HepG2 (cell line): Measurements from ENCODE around the gene ABHD17B. TPM values are rescaled to one million over a fixed set of nuclear protein-coding genes. Genes with fewer than 3 reads are reported as not detected.

ENCODE experiments used
- ESRRA ChIP-seq: sonication (generic); formaldehyde crosslinking; IDR thresholded peaks from 2 replicates; pipeline ENCODE4 v1.5.1; 2020; ENCODE audit warnings: mild to moderate bottlenecking, low read depth, missing genetic modification reagents
- HNF4A ChIP-seq: sonication (generic); formaldehyde crosslinking; IDR thresholded peaks from 2 replicates; pipeline ENCODE4 v1.4.0; 2020; ENCODE audit warnings: missing genetic modification reagents
- HOXA5 ChIP-seq: sonication (generic); formaldehyde crosslinking; IDR thresholded peaks from 2 replicates; pipeline ENCODE4 v1.4.0; 2020; ENCODE audit warnings: missing genetic modification reagents
- NRL ChIP-seq: sonication (generic); formaldehyde crosslinking; IDR thresholded peaks from 2 replicates; pipeline ENCODE4 v1.5.0; 2020; ENCODE audit warnings: missing genetic modification reagents, mild to moderate bottlenecking, moderate library complexity, borderline replicate concordance
- RFX5 ChIP-seq: IDR thresholded peaks from 2 replicates; pipeline ENCODE4 v1.6.1; 2011; ENCODE audit warnings: low read depth, low read length, improper control_type of control experiment
- RXRB ChIP-seq: IDR thresholded peaks from 2 replicates; pipeline ENCODE4 v1.6.1; 2016; ENCODE audit warnings: borderline replicate concordance, missing genetic modification reagents, missing compliant biosample characterization
- SPEN ChIP-seq: sonication (generic); formaldehyde crosslinking; IDR thresholded peaks from 2 replicates; pipeline ENCODE4 v1.5.1; 2020; ENCODE audit warnings: low read depth, mild to moderate bottlenecking, missing genetic modification reagents
- TCF7L2 ChIP-seq: IDR thresholded peaks from 2 replicates; pipeline ENCODE4 v1.6.1; 2011; ENCODE audit warnings: mild to moderate bottlenecking, low read depth, low read length, moderate library complexity
- ZBTB21 ChIP-seq: sonication (generic); formaldehyde crosslinking; IDR thresholded peaks from 2 replicates; pipeline ENCODE4 v1.4.0; 2020; ENCODE audit warnings: missing genetic modification reagents
- ZFP41 ChIP-seq: sonication (generic); formaldehyde crosslinking; IDR thresholded peaks from 2 replicates; pipeline ENCODE4 v1.4.0; 2020; ENCODE audit warnings: mild to moderate bottlenecking, missing genetic modification reagents, borderline replicate concordance
- ZNF12 ChIP-seq: sonication (generic); formaldehyde crosslinking; IDR thresholded peaks from 2 replicates; pipeline ENCODE4 v1.5.0; 2020; ENCODE audit warnings: missing genetic modification reagents
- ZNF510 ChIP-seq: sonication (generic); formaldehyde crosslinking; IDR thresholded peaks from 2 replicates; pipeline ENCODE4 v1.4.0; 2020; ENCODE audit warnings: low read depth, mild to moderate bottlenecking, missing genetic modification reagents
- polyA plus RNA-seq, 8 experiments: library from polyadenylated mRNA; depleted of rRNA in 3 of 8; stranded (reverse) in 7 of 8; unstranded in 1 of 8; fragments of >200 nt; fragmentation: Illumina TruSeq in 4 of 8; extraction: Trizol in 4 of 8; gene quantifications; 2 replicates each; pipeline versions ENCODE4 v1.2.1 to v1.2.3, GENCODE V29; 2011 to 2016; ENCODE audit warnings: low read depth in 4 of 8, missing spikeins in 1 of 8, mixed read lengths in 1 of 8; ENCODE audit not compliant: insufficient read depth in 1 of 8
- total RNA-seq, 5 experiments: library from RNA; depleted of rRNA; stranded (reverse); fragments of >200 nt; fragmentation: Illumina TruSeq; extraction: Trizol; gene quantifications; 2 replicates each; pipeline ENCODE4 v1.2.3, GENCODE V29; 2016; ENCODE audit warnings: low read depth in 1 of 5
- TF ChIP-seq, protein P1 (sequence below): sonication (generic); formaldehyde crosslinking; IDR thresholded peaks from 2 replicates; pipeline ENCODE4; 2020; ENCODE audit warnings: missing genetic modification reagents, mild to moderate bottlenecking, borderline replicate concordance
- TF ChIP-seq, protein P2 (sequence below): sonication (generic); formaldehyde crosslinking; IDR thresholded peaks from 2 replicates; pipeline ENCODE4 v1.5.0; 2020; ENCODE audit warnings: missing genetic modification reagents, mild to moderate bottlenecking, borderline replicate concordance
- TF ChIP-seq, protein P3 (sequence below): sonication (generic); formaldehyde crosslinking; IDR thresholded peaks from 2 replicates; pipeline ENCODE4 v1.8.1; 2023; ENCODE audit warnings: mild to moderate bottlenecking, moderate library complexity, missing genetic modification reagents
- TF ChIP-seq, protein P4 (sequence below): fragments of 450-650 bp; IDR thresholded peaks from 2 replicates; pipeline ENCODE4 v1.6.1; 2017
- TF ChIP-seq, protein P5 (sequence below): sonication (generic); formaldehyde crosslinking; IDR thresholded peaks from 2 replicates; pipeline ENCODE4 v1.4.0; 2020; ENCODE audit warnings: low read depth, missing genetic modification reagents

Gene ABHD17B
- total and polyA plus RNA-seq, 2 of the 13 experiments (the other 11 are each of a cell fraction or from before 2014, with no cell fraction given), result 11.3 to 22.0 TPM

DNA sequence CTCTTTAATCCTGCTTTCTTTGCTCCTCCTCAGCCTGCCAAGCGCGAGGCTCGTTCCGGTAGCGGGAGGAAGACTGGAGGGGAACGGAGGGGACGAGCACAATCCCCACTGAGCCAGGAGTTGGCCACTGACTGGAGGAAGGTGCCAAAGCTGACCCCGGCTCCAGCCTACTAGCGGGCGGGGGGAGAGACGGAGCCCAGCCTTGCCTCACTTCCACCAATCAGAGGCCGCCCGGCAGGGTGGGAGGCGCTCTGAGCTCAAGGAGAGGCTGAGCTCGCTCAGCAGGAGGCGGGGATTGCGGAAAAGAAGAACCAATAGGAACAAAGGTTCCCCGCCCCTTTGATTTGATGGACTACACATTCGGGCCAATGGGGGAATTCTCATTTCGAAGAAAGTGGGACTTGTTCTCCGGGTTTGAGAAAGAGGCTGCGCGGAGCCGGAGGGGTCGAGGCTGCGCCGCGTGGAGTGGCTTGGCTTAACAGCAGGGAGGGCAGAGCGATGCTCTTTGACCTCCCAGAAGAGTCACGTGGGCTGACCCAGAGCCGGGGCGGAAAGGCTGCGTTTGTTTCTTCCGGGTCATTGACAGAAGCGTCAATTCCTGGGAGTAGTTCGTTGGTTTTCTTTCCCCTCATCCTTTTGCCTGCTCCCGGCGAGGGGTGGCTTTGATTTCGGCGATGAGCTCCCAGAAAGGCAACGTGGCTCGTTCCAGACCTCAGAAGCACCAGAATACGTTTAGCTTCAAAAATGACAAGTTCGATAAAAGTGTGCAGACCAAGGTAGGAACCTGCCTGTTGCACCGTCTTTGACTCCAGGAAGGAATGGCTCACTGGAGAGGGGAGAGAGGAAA, at the start of gene ABHD17B, which contains the start of gene C9orf85 (continued):
- TF ChIP-seq, protein P1, sequence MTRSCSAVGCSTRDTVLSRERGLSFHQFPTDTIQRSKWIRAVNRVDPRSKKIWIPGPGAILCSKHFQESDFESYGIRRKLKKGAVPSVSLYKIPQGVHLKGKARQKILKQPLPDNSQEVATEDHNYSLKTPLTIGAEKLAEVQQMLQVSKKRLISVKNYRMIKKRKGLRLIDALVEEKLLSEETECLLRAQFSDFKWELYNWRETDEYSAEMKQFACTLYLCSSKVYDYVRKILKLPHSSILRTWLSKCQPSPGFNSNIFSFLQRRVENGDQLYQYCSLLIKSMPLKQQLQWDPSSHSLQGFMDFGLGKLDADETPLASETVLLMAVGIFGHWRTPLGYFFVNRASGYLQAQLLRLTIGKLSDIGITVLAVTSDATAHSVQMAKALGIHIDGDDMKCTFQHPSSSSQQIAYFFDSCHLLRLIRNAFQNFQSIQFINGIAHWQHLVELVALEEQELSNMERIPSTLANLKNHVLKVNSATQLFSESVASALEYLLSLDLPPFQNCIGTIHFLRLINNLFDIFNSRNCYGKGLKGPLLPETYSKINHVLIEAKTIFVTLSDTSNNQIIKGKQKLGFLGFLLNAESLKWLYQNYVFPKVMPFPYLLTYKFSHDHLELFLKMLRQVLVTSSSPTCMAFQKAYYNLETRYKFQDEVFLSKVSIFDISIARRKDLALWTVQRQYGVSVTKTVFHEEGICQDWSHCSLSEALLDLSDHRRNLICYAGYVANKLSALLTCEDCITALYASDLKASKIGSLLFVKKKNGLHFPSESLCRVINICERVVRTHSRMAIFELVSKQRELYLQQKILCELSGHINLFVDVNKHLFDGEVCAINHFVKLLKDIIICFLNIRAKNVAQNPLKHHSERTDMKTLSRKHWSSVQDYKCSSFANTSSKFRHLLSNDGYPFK (CRISPR knock-in tag), result peak; percentile 71; the same call in 1 of the 2 replicates
- TF ChIP-seq RXRB (CRISPR knock-in tag) (no peak), ZNF510 (CRISPR knock-in tag) (no peak), ZFP41 (no peak), SPEN (CRISPR knock-in tag) (peak; percentile 46; the same call in 1 of the 2 replicates), NRL (CRISPR knock-in tag) (0 out of 2 replicates have a peak, but pooled peaks have one; percentile 17), RFX5 (peak; percentile 60; the same call in 1 of the 2 replicates), HNF4A (peak; percentile 62; the same call in 1 of the 2 replicates), TCF7L2 (no peak), ESRRA (CRISPR knock-in tag) (no peak), HOXA5 (CRISPR knock-in tag) (peak; percentile 96; the same call in 1 of the 2 replicates), ZBTB21 (CRISPR knock-in tag) (no peak), ZNF12 (CRISPR knock-in tag) (peak; percentile 12; the same call in 1 of the 2 replicates)
- TF ChIP-seq, protein P2, sequence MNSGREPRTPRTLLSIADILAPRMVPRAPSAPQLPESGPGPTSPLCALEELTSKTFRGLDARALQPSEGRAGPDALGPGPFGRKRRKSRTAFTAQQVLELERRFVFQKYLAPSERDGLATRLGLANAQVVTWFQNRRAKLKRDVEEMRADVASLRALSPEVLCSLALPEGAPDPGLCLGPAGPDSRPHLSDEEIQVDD (CRISPR knock-in tag), result peak; percentile 41; the same call in 1 of the 2 replicates
- TF ChIP-seq, protein P3, sequence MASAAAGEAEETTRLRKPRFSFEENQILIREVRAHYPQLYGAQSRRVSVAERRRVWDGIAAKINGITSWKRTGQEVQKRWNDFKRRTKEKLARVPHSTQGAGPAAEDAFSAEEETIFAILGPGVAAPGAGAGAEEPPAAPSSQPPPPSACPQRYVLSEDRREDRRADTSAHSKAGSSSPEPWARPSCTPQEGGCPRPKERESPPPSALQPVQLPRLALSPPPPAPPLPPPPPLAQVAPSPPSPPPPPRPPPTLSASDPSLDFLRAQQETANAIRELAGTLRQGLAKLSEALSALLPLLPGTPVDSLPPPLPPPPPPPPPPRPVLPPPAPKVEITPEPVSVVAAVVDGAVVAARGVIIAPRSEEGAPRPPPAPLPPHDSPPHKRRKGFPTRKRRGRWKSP (CRISPR knock-in tag), result peak; percentile 29; the same call in 1 of the 2 replicates
- TF ChIP-seq, protein P4, sequence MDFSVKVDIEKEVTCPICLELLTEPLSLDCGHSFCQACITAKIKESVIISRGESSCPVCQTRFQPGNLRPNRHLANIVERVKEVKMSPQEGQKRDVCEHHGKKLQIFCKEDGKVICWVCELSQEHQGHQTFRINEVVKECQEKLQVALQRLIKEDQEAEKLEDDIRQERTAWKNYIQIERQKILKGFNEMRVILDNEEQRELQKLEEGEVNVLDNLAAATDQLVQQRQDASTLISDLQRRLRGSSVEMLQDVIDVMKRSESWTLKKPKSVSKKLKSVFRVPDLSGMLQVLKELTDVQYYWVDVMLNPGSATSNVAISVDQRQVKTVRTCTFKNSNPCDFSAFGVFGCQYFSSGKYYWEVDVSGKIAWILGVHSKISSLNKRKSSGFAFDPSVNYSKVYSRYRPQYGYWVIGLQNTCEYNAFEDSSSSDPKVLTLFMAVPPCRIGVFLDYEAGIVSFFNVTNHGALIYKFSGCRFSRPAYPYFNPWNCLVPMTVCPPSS, result no peak
- TF ChIP-seq, protein P5, sequence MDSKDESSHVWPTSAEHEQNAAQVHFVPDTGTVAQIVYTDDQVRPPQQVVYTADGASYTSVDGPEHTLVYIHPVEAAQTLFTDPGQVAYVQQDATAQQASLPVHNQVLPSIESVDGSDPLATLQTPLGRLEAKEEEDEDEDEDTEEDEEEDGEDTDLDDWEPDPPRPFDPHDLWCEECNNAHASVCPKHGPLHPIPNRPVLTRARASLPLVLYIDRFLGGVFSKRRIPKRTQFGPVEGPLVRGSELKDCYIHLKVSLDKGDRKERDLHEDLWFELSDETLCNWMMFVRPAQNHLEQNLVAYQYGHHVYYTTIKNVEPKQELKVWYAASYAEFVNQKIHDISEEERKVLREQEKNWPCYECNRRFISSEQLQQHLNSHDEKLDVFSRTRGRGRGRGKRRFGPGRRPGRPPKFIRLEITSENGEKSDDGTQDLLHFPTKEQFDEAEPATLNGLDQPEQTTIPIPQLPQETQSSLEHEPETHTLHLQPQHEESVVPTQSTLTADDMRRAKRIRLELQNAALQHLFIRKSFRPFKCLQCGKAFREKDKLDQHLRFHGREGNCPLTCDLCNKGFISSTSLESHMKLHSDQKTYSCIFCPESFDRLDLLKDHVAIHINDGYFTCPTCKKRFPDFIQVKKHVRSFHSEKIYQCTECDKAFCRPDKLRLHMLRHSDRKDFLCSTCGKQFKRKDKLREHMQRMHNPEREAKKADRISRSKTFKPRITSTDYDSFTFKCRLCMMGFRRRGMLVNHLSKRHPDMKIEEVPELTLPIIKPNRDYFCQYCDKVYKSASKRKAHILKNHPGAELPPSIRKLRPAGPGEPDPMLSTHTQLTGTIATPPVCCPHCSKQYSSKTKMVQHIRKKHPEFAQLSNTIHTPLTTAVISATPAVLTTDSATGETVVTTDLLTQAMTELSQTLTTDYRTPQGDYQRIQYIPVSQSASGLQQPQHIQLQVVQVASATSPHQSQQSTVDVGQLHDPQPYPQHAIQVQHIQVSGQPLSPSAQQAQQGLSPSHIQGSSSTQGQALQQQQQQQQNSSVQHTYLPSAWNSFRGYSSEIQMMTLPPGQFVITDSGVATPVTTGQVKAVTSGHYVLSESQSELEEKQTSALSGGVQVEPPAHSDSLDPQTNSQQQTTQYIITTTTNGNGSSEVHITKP, result peak; percentile 80
